GM12891 (cell line): ENCODE measurements around the gene OSBPL1A.

Experiments used
- POLR2A ChIP-seq: IDR thresholded peaks from 2 replicates; pipeline ENCODE4 v1.6.1; 2011; ENCODE audit warnings: low read depth, low read length, control low read depth
- POLR2AphosphoS5 ChIP-seq: IDR thresholded peaks from 2 replicates; pipeline ENCODE4 v1.6.1; 2011; ENCODE audit warnings: low read depth, low read length, control low read depth
- POU2F2 ChIP-seq: IDR thresholded peaks from 2 replicates; pipeline ENCODE4 v1.6.1; 2011; ENCODE audit warnings: low read depth, mild to moderate bottlenecking, control low read depth, low read length, moderate library complexity
- SPI1 ChIP-seq: IDR thresholded peaks from 2 replicates; pipeline ENCODE4 v1.6.1; 2011; ENCODE audit warnings: low read depth, low read length, control low read depth
- TAF1 ChIP-seq: IDR thresholded peaks from 2 replicates; pipeline ENCODE4 v1.6.1; 2011; ENCODE audit warnings: low read depth, low read length, control low read depth

GRCh38 chr18:24188120-24188519 lies 209.5 kb downstream of the OSBPL1A start:
- TF ChIP-seq POLR2A (no peak), POLR2AphosphoS5 (no peak), TAF1 (no peak), SPI1 (no peak), POU2F2 (no peak)
